Cardiac muscle cell (in vitro differentiated cells and primary cell): ENCODE data around the gene ELMOD1. TPM values are rescaled to one million over a fixed set of nuclear protein-coding genes. Genes with fewer than 3 reads are reported as not detected.
A peak's percentile ranks its signal among the peaks of the same experiment; 100 is the strongest.

Experiments used
- DNase-seq, 2 donors: peaks; one replicate each; pipeline versions ENCODE4 v3.0.0 to v3.0.0-alpha.2; 2010 to 2017; ENCODE audit warnings: low read depth in 1 of 2, low spot score in 1 of 2
- H3K27ac ChIP-seq: fragments of 200-600 bp; sonication (generic); 2 replicates; pipeline ENCODE4 v1.5.1; 2016
- H3K27me3 ChIP-seq: fragments of 200-600 bp; sonication (generic); 2 replicates; pipeline ENCODE4 v1.6.0; 2016; ENCODE audit warnings: control low read depth
- H3K36me3 ChIP-seq: fragments of 200-600 bp; sonication (generic); 2 replicates; pipeline ENCODE4 v1.5.1; 2016; ENCODE audit warnings: control low read depth
- H3K4me1 ChIP-seq: fragments of 200-600 bp; sonication (generic); 2 replicates; pipeline ENCODE4 v1.8.1; 2017; ENCODE audit warnings: low read depth, mild to moderate bottlenecking, mixed run types
- H3K4me3 ChIP-seq: fragments of 200-600 bp; sonication (generic); 2 replicates; pipeline ENCODE4 v1.5.1; 2016; ENCODE audit warnings: mild to moderate bottlenecking
- H3K9me3 ChIP-seq: fragments of 200-600 bp; sonication (generic); 2 replicates; pipeline ENCODE4 v1.5.1; 2017; ENCODE audit warnings: low read depth, mild to moderate bottlenecking, control low read depth
- polyA plus RNA-seq: library from polyadenylated mRNA; unstranded; fragments of >200 nt; fragmentation: Nextera tagmentation; extraction: Ambion mirVana; gene quantifications from 2 replicates; pipeline ENCODE4 v1.2.1, GENCODE V29; 2016
- total RNA-seq: library from RNA; depleted of rRNA; stranded (reverse); fragments of >200 nt; gene quantifications from 2 replicates; pipeline ENCODE4 v1.2.3, GENCODE V29; 2016
- TF ChIP-seq, protein P1 (sequence below): IDR thresholded peaks from 2 replicates; pipeline ENCODE4 v1.5.1; 2012; ENCODE audit warnings: low read depth, mild to moderate bottlenecking, low read length

Gene ELMOD1
- total and polyA plus RNA-seq, 2 experiments from 2014 or later = 0.09 to 1.1 TPM

DNA sequence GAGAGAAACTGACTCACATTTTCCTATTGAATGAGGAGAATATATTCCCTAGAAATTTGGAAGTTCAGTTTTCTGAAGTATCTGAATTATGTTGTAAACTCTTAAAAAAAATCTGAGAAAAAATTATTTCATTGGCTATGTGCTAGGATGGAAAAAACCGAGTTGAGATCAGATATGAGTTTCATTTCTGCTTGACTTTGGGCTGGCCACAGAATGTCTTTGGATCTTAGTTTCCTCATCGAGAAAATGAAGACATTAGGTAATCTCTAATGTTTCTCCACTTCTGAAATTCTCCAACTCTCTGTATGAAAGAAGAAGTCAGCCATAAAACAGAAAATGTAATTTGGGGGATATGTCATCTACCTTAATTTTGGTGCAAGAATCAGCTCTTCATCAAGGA is 92.1 kb downstream of the ELMOD1 start:
- no peak overlapping the region for H3K4me3 ChIP-seq
- H3K9me3 ChIP-seq = no peaks in the 10 kb centered on the region
- no peaks in the 10 kb centered on the region for H3K4me1 ChIP-seq
- H3K27me3 ChIP-seq = no peaks in the 10 kb centered on the region
- DNase-seq = no peak
- no peaks in the 10 kb centered on the region for H3K36me3 ChIP-seq
- TF ChIP-seq, protein P1, sequence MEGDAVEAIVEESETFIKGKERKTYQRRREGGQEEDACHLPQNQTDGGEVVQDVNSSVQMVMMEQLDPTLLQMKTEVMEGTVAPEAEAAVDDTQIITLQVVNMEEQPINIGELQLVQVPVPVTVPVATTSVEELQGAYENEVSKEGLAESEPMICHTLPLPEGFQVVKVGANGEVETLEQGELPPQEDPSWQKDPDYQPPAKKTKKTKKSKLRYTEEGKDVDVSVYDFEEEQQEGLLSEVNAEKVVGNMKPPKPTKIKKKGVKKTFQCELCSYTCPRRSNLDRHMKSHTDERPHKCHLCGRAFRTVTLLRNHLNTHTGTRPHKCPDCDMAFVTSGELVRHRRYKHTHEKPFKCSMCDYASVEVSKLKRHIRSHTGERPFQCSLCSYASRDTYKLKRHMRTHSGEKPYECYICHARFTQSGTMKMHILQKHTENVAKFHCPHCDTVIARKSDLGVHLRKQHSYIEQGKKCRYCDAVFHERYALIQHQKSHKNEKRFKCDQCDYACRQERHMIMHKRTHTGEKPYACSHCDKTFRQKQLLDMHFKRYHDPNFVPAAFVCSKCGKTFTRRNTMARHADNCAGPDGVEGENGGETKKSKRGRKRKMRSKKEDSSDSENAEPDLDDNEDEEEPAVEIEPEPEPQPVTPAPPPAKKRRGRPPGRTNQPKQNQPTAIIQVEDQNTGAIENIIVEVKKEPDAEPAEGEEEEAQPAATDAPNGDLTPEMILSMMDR = no peak
- no peak overlapping the region for H3K27ac ChIP-seq

DNA sequence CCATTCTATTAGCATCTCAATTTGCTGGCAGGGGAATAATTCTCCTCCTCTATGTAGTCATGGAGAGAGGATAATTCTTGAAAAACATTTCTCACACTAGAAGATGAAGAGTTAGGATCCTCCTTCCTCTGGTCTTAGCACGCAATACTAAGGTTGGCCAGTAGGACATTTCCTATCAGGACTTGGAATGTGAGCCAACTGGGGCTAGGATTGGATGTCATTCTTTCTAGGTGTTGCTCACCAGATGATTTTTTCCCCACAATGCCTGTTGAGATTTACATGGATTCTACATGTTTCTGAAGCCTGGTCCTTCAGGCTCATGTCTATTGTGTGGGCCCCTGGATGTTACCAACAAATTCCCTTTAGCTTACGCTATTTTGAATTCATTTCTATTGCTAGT is 92.9 kb downstream of the ELMOD1 start:
- DNase-seq = no peak
- Histone ChIP-seq H3K27me3 (no peaks in the 10 kb centered on the region), H3K36me3 (no peaks in the 10 kb centered on the region), H3K27ac (no peak overlapping the region), H3K4me1 (no peaks in the 10 kb centered on the region), H3K9me3 (no peaks in the 10 kb centered on the region), H3K4me3 (no peak overlapping the region)
- TF ChIP-seq, protein P1 = peak; percentile 34

DNA sequence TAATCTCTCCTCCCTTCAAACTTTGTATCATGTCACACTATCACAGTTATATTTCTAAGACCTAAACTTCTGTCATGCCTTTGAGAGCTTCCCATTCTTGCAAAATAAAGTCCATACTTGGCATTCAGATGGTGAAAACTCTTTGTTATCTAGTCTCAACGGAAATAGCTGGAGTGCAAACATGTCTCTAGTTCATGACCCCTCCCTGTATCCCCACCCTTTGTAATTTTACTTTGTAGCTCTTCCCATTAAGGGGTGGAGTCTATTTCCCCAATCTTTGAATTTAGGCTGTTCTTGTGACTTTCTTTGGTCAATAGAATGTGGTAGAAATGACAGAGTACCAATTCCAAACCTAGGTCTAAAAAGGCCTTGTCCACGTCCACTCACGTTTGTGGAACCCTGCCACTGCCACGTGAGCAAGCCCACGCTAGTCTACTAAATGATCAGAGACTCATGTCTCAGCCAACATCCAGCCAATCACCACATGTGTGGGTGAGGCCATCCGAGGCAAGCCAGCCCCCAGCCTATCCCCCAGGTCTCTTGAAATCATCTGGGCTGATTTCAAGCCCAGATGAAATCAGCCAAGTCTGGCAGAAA is 97.5 kb downstream of the ELMOD1 start:
- H3K27me3 ChIP-seq = no peaks in the 10 kb centered on the region
- TF ChIP-seq, protein P1 = no peak
- H3K9me3 ChIP-seq = no peaks in the 10 kb centered on the region
- H3K4me3 ChIP-seq = no peak overlapping the region
- peak in 1 of 2 donors; percentile 49 for DNase-seq
- no peak overlapping the region for H3K27ac ChIP-seq
- H3K36me3 ChIP-seq = no peaks in the 10 kb centered on the region
- H3K4me1 ChIP-seq = no peaks in the 10 kb centered on the region

DNA sequence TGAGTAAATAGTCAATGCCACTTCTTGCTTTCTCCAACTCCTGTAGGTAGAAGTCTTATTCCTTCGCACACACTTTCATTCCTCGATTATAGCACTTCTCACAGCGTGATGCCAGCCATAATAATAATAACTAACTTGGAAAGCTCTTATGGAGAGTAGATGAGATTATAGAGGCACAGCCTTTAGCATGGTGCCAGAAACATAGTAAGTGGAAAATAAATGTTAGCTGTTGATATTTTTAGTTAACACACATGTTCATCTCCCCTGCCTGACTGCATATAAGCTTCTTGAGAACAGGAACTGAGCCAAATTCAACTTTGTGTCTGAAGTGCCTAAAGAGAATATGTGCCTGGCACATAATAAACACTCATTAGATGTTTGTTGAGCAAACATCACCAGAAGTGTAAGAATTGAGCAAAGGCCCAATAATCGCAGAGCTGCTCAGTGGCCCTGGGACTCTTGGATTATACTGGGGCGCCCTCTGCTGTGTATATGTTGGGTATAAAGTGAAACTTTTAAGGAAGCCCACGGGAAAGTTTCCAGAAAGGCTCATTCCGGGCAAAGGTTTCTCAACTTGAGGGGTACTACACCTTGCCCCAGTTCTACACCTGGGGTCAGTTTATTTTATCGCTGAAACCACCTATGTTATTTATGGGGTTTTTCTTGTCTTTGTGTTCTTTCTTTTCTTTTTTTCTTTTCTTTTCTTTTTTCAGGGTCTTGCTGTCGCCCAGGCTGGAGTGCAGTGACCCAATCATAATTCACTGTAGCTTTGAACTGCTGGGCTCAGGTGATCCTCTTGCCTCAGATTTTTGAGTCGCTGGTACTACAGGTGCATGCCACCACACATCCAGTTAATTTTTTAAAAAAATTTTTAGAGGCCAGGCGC is 98.6 kb downstream of the ELMOD1 start:
- peak; percentile 81 for DNase-seq
- Histone ChIP-seq H3K9me3 (no peaks in the 10 kb centered on the region), H3K4me3 (no peak overlapping the region), H3K27ac (no peak overlapping the region), H3K36me3 (no peaks in the 10 kb centered on the region), H3K4me1 (no peaks in the 10 kb centered on the region), H3K27me3 (no peaks in the 10 kb centered on the region)
- TF ChIP-seq, protein P1 = peak; percentile 73

DNA sequence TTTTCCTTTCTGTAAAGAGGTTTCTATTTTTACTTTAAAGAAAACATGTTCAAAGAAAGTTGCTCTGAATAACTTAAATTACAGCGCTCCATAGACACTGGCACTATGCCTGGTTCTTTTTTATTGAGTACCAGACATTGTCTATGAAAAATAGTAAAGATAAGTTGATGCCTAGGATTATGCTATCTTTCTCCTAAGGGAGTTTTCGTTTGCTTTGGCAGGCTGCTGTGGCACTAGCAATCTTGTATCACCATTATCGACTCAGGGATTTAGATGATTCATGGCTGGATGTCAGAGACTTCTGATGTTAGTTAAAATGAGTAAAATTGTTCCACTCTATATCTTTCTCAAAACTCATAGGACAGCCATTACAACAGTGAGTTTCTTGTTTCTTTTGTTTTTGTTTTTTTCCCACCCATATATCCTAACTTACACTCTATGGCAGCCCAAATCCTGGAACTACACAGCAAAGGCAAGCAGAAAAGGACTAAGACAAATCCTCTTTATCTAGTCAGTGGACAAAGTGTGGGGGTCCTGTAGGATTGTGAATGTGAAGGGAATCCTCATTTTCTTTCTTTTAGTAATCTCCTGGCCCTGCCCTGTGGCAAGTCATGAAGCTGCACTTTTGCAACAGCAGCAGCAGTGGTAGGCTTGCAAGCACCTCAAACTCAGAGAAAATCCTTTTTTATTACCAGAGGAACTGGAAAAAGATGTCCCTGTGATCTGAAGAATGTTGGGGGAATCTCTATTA is 100.2 kb downstream of the ELMOD1 start:
- peak in 1 of 2 donors; percentile 41 for DNase-seq
- Histone ChIP-seq H3K27ac (no peak overlapping the region), H3K9me3 (no peaks in the 10 kb centered on the region), H3K36me3 (no peaks in the 10 kb centered on the region), H3K4me3 (no peak overlapping the region), H3K27me3 (no peaks in the 10 kb centered on the region), H3K4me1 (no peaks in the 10 kb centered on the region)
- TF ChIP-seq, protein P1 = no peak
